ENCODE data around the gene FRMD4A.

The FRMD4A gene

GRCh38 chr10:13649844-13650520, 680.7 kb downstream of the FRMD4A start:
- TF ChIP-seq, protein P1, sequence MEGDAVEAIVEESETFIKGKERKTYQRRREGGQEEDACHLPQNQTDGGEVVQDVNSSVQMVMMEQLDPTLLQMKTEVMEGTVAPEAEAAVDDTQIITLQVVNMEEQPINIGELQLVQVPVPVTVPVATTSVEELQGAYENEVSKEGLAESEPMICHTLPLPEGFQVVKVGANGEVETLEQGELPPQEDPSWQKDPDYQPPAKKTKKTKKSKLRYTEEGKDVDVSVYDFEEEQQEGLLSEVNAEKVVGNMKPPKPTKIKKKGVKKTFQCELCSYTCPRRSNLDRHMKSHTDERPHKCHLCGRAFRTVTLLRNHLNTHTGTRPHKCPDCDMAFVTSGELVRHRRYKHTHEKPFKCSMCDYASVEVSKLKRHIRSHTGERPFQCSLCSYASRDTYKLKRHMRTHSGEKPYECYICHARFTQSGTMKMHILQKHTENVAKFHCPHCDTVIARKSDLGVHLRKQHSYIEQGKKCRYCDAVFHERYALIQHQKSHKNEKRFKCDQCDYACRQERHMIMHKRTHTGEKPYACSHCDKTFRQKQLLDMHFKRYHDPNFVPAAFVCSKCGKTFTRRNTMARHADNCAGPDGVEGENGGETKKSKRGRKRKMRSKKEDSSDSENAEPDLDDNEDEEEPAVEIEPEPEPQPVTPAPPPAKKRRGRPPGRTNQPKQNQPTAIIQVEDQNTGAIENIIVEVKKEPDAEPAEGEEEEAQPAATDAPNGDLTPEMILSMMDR (IDR thresholded peaks at IDR 0.05; ENCODE audit: poor library complexity, severe bottlenecking): no peak
- Histone ChIP-seq H3K27ac (ENCODE audit: poor library complexity, severe bottlenecking) (no peak overlapping the region), H3K36me3 (ENCODE audit: low read depth) (peaks cover 20% of the 10 kb centered on the region), H3K9me3 (ENCODE audit: severe bottlenecking) (no peaks in the 10 kb centered on the region), H3K4me1 (ENCODE audit: insufficient read depth, poor library complexity, severe bottlenecking) (peaks cover 7% of the 10 kb centered on the region), H3K4me3 (ENCODE audit: severe bottlenecking) (no peak overlapping the region), H3K27me3 (ENCODE audit: insufficient read depth, poor library complexity, severe bottlenecking) (no peaks in the 10 kb centered on the region)
- ATAC-seq (ENCODE audit: low read depth) (no peak), DNase-seq (ENCODE audit: low spot score) (no peak)

DNA sequence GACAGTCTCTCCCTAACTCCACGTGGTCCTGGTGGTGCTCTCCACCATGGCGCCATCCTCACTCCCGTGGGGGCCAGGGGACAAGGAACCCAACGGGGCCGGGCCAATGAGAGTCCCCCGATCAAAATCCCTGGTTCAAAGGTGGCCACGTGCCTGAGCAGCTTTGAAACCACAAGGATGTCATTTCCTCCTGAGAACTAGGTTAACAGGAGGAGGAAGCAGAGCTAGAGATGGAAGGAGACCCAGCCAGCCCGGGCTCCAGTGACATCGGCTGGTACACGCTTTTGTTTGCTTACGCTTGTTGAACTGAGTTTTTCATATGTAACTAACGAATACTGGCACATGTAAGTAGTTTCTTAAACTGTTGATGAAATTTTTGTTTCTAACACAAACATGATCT, 682.3 kb downstream of the FRMD4A start:
- no peaks in the 10 kb centered on the region for H3K9me3 ChIP-seq (ENCODE audit: severe bottlenecking)
- no peak overlapping the region for H3K4me3 ChIP-seq (ENCODE audit: severe bottlenecking)
- ATAC-seq (ENCODE audit: low read depth) (no peak), DNase-seq (ENCODE audit: low spot score) (no peak)
- TF ChIP-seq, protein P1 (IDR thresholded peaks at IDR 0.05; ENCODE audit: poor library complexity, severe bottlenecking): no peak
- peaks cover 7% of the 10 kb centered on the region for H3K4me1 ChIP-seq (ENCODE audit: insufficient read depth, poor library complexity, severe bottlenecking)
- peaks cover 30% of the 10 kb centered on the region for H3K36me3 ChIP-seq (ENCODE audit: low read depth)
- H3K27ac ChIP-seq (ENCODE audit: poor library complexity, severe bottlenecking): no peak overlapping the region
- no peaks in the 10 kb centered on the region for H3K27me3 ChIP-seq (ENCODE audit: insufficient read depth, poor library complexity, severe bottlenecking)

- DNase-seq (ENCODE audit: low spot score) (no peak), ATAC-seq (ENCODE audit: low read depth) (no peak)
- TF ChIP-seq, protein P1 (IDR thresholded peaks at IDR 0.05; ENCODE audit: poor library complexity, severe bottlenecking): no peak
- Histone ChIP-seq H3K36me3 (ENCODE audit: low read depth) (peaks cover 34% of the 10 kb centered on the region), H3K4me3 (ENCODE audit: severe bottlenecking) (no peak overlapping the region), H3K27me3 (ENCODE audit: insufficient read depth, poor library complexity, severe bottlenecking) (no peaks in the 10 kb centered on the region), H3K27ac (ENCODE audit: poor library complexity, severe bottlenecking) (no peak overlapping the region), H3K9me3 (ENCODE audit: severe bottlenecking) (peaks cover 5% of the 10 kb centered on the region), H3K4me1 (ENCODE audit: insufficient read depth, poor library complexity, severe bottlenecking) (no peaks in the 10 kb centered on the region)
Observed at GRCh38 chr10:13644866-13645265, 685.9 kb downstream of the FRMD4A start.

GRCh38 chr10:13643016-13643415, 687.7 kb downstream of the FRMD4A start:
- H3K27ac ChIP-seq (ENCODE audit: poor library complexity, severe bottlenecking): no peak overlapping the region
- TF ChIP-seq, protein P1 (IDR thresholded peaks at IDR 0.05; ENCODE audit: poor library complexity, severe bottlenecking): no peak
- H3K27me3 ChIP-seq (ENCODE audit: insufficient read depth, poor library complexity, severe bottlenecking): no peaks in the 10 kb centered on the region
- H3K9me3 ChIP-seq (ENCODE audit: severe bottlenecking): peaks cover 5% of the 10 kb centered on the region
- DNase-seq (ENCODE audit: low spot score): no peak
- no peaks in the 10 kb centered on the region for H3K4me1 ChIP-seq (ENCODE audit: insufficient read depth, poor library complexity, severe bottlenecking)
- no peak for ATAC-seq (ENCODE audit: low read depth)
- H3K36me3 ChIP-seq (ENCODE audit: low read depth): peaks cover 35% of the 10 kb centered on the region
- H3K4me3 ChIP-seq (ENCODE audit: severe bottlenecking): no peak overlapping the region

DNA sequence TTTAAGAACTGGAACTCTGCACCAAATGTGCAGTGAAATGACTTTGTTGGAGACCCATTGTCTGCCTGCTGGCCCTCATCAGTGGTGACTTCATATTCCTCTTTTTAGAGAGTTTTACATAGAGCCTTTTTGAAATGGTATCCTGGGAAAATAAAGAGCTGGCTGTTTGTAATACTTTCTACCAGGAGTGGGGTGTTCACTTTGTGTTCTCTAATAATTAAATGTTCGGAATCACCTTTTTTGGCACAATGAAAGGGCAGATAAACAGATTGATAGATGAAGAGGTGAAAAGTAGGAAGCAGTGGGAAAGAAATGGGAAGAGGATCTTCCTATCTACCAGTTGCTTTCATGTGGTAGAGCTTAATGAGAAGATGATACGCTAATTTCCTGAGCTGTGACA, 688.4 kb downstream of the FRMD4A start:
- H3K9me3 ChIP-seq (ENCODE audit: severe bottlenecking): peaks cover 5% of the 10 kb centered on the region
- H3K4me3 ChIP-seq (ENCODE audit: severe bottlenecking): no peak overlapping the region
- peaks cover 5% of the 10 kb centered on the region for H3K4me1 ChIP-seq (ENCODE audit: insufficient read depth, poor library complexity, severe bottlenecking)
- no peak overlapping the region for H3K27ac ChIP-seq (ENCODE audit: poor library complexity, severe bottlenecking)
- H3K36me3 ChIP-seq (ENCODE audit: low read depth): peaks cover 35% of the 10 kb centered on the region
- H3K27me3 ChIP-seq (ENCODE audit: insufficient read depth, poor library complexity, severe bottlenecking): no peaks in the 10 kb centered on the region
- no peak for DNase-seq (ENCODE audit: low spot score)
- TF ChIP-seq, protein P1 (IDR thresholded peaks at IDR 0.05; ENCODE audit: poor library complexity, severe bottlenecking): no peak
- ATAC-seq (ENCODE audit: low read depth): no peak
